GM12801 (cell line): Measurements from ENCODE around the gene EIF4H.

Source experiments
- CTCF ChIP-seq: IDR thresholded peaks from one replicate; pipeline ENCODE4 v1.5.1; 2011; ENCODE audit warnings: control low read depth; ENCODE audit not compliant: insufficient read length; ENCODE audit errors: extremely low read depth

EIF4H gene

GRCh38 chr7:74141705-74142104, 32.5 kb upstream of the EIF4H start:
- no peak for TF ChIP-seq CTCF

GRCh38 chr7:74143383-74143782, 30.8 kb upstream of the EIF4H start:
- TF ChIP-seq CTCF = no peak

GRCh38 chr7:74148491-74148890, 25.7 kb upstream of the EIF4H start:
- no peak for TF ChIP-seq CTCF

- no peak for TF ChIP-seq CTCF
Observed at GRCh38 chr7:74149071-74149470, 25.1 kb upstream of the EIF4H start.

GRCh38 chr7:74149603-74150002, 24.6 kb upstream of the EIF4H start:
- TF ChIP-seq CTCF = no peak

- TF ChIP-seq CTCF = no peak
Observed at GRCh38 chr7:74153736-74154135, 20.4 kb upstream of the EIF4H start.

GRCh38 chr7:74155810-74156395, 18.3 kb upstream of the EIF4H start:
- no peak for TF ChIP-seq CTCF

- TF ChIP-seq CTCF = no peak
Observed at GRCh38 chr7:74157605-74158004, 16.6 kb upstream of the EIF4H start.
